Measurements from ENCODE around the gene SYPL1.
A peak's percentile ranks its signal among the peaks of the same experiment; 100 is the strongest.

SYPL1 gene

GRCh38 chr7:106063024-106063423 is 49.1 kb downstream of the SYPL1 start:
- ATAC-seq (ENCODE audit: low read depth) (no peak), DNase-seq (ENCODE audit: low spot score) (no peak)
- H3K36me3 ChIP-seq (ENCODE audit: low read depth), result no peaks in the 10 kb centered on the region
- peaks cover 58% of the 10 kb centered on the region for H3K4me1 ChIP-seq (ENCODE audit: insufficient read depth, poor library complexity, severe bottlenecking)
- H3K27me3 ChIP-seq (ENCODE audit: insufficient read depth, poor library complexity, severe bottlenecking), result no peaks in the 10 kb centered on the region
- H3K4me3 ChIP-seq (ENCODE audit: severe bottlenecking), result no peak overlapping the region
- H3K9me3 ChIP-seq (ENCODE audit: severe bottlenecking), result no peaks in the 10 kb centered on the region
- H3K27ac ChIP-seq (ENCODE audit: poor library complexity, severe bottlenecking), result peak overlapping the region; percentile 95
- TF ChIP-seq, protein P1, sequence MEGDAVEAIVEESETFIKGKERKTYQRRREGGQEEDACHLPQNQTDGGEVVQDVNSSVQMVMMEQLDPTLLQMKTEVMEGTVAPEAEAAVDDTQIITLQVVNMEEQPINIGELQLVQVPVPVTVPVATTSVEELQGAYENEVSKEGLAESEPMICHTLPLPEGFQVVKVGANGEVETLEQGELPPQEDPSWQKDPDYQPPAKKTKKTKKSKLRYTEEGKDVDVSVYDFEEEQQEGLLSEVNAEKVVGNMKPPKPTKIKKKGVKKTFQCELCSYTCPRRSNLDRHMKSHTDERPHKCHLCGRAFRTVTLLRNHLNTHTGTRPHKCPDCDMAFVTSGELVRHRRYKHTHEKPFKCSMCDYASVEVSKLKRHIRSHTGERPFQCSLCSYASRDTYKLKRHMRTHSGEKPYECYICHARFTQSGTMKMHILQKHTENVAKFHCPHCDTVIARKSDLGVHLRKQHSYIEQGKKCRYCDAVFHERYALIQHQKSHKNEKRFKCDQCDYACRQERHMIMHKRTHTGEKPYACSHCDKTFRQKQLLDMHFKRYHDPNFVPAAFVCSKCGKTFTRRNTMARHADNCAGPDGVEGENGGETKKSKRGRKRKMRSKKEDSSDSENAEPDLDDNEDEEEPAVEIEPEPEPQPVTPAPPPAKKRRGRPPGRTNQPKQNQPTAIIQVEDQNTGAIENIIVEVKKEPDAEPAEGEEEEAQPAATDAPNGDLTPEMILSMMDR (IDR thresholded peaks at IDR 0.05; ENCODE audit: poor library complexity, severe bottlenecking), result no peak

DNA sequence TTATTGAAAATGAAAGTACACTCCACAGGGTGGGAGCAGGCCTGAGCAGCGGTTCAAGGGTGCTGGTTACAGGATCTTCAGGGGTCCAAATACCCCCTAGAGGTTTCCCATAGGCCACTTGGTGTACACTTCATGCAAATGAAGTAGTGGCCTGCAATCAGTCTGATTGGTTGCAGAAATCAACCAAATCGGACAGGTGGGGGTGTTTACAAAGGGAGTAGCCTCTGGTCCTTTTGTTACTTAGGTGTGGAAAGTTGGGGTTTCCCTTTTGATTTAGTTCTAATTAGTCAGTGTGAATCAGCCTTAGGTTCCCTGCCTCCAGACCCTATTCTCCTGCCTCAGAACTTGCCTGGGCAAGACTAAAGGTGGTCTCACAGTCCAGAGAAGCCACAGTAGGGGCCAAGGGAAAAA is 49.6 kb downstream of the SYPL1 start:
- H3K27me3 ChIP-seq (ENCODE audit: insufficient read depth, poor library complexity, severe bottlenecking), result no peaks in the 10 kb centered on the region
- H3K9me3 ChIP-seq (ENCODE audit: severe bottlenecking), result no peaks in the 10 kb centered on the region
- ATAC-seq (ENCODE audit: low read depth) (peak; percentile 2; the same call in 2 of the 3 replicates), DNase-seq (ENCODE audit: low spot score) (no peak)
- TF ChIP-seq, protein P1 (IDR thresholded peaks at IDR 0.05; ENCODE audit: poor library complexity, severe bottlenecking), result no peak
- no peak overlapping the region for H3K4me3 ChIP-seq (ENCODE audit: severe bottlenecking)
- H3K36me3 ChIP-seq (ENCODE audit: low read depth), result no peaks in the 10 kb centered on the region
- H3K4me1 ChIP-seq (ENCODE audit: insufficient read depth, poor library complexity, severe bottlenecking), result peaks cover 63% of the 10 kb centered on the region
- peak overlapping the region; percentile 95 for H3K27ac ChIP-seq (ENCODE audit: poor library complexity, severe bottlenecking)

DNA sequence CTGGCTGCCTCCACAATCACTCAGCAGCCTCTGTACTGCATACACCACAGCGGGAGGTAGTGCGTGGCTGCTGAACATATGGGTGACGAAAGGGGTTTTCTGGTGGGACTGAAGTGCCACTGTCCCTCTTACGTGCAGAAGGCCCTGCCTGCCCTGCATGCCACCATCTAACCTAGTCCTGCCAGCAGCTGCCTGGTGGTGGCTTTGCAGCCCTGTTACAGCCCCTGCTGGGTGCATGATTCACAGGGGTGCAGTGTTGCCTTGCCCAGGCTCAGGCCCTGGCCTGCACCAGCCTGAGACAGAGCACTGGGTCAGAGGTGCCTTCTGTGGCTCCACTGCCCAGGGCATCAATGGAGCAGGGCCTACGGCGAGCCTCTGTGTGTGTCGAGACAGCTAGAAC is 50.1 kb downstream of the SYPL1 start:
- Histone ChIP-seq H3K4me3 (ENCODE audit: severe bottlenecking) (no peak overlapping the region), H3K27me3 (ENCODE audit: insufficient read depth, poor library complexity, severe bottlenecking) (no peaks in the 10 kb centered on the region), H3K4me1 (ENCODE audit: insufficient read depth, poor library complexity, severe bottlenecking) (peaks cover 68% of the 10 kb centered on the region), H3K36me3 (ENCODE audit: low read depth) (no peaks in the 10 kb centered on the region), H3K9me3 (ENCODE audit: severe bottlenecking) (no peaks in the 10 kb centered on the region), H3K27ac (ENCODE audit: poor library complexity, severe bottlenecking) (peak overlapping the region; percentile 95)
- TF ChIP-seq, protein P1 (IDR thresholded peaks at IDR 0.05; ENCODE audit: poor library complexity, severe bottlenecking), result no peak
- ATAC-seq (ENCODE audit: low read depth) (peak; percentile 29; the same call in 2 of the 3 replicates), DNase-seq (ENCODE audit: low spot score) (no peak)

DNA sequence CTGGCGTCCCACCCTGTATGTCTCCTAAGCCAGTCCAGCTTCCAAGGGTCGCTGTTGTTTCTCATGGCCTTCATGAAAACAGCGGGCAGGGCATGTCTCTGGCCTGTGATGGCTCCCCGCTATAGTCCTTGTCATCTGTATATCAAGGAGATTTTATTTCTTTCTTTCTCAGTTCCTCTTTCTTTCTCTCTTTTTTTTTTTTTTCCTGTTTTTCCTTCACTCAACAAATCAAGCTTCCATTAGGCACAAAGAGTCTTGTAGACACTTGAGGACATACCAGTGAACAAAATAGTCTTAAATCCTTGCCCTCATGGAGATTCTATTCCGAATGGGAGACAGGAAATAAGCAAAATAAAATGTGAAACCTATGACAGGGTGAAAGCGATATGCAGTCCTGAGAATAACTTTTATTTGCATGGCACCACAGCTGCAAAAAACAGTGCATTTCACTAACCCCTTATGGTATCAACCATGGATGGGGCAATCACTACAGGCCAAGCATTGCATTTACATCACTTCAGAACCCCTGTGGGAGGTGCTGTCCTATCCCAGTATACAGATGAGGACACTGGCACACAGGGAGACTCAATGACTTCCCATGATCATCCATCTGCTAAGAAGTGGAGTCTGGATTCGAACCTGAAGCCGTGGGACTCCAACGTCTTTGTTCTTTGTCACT is 50.7 kb downstream of the SYPL1 start:
- no peak for ATAC-seq (ENCODE audit: low read depth)
- peaks cover 68% of the 10 kb centered on the region for H3K4me1 ChIP-seq (ENCODE audit: insufficient read depth, poor library complexity, severe bottlenecking)

More for the DNA sequence above, 50.7 kb downstream of the SYPL1 start:
- no peak for DNase-seq (ENCODE audit: low spot score)
- no peaks in the 10 kb centered on the region for H3K27me3 ChIP-seq (ENCODE audit: insufficient read depth, poor library complexity, severe bottlenecking)
- no peak overlapping the region for H3K4me3 ChIP-seq (ENCODE audit: severe bottlenecking)
- peak overlapping the region; percentile 95 for H3K27ac ChIP-seq (ENCODE audit: poor library complexity, severe bottlenecking)
- H3K9me3 ChIP-seq (ENCODE audit: severe bottlenecking), result no peaks in the 10 kb centered on the region
- TF ChIP-seq, protein P1 (IDR thresholded peaks at IDR 0.05; ENCODE audit: poor library complexity, severe bottlenecking), result no peak
- H3K36me3 ChIP-seq (ENCODE audit: low read depth), result no peaks in the 10 kb centered on the region

All from RWPE2 (cell line).